ENCODE data around the gene CNMD.

DNA sequence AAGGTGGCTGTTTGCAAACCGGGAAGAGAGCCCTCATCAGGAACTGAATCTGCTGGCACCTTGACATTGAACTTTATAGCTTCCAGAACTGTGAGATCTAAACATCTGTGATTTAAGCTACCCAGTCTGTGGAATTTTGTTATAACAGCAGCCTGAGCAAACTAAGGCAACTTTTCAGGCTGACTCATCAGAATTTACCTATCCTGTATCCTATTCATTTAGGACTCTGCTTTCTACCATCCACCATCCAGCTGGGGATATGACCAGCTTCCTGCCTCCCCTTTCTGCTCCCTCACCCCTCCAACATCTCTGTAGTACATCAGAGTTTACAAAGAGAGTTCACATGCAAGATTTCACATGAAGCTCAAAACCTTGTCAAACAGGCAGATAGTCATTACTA is 11.1 kb upstream of the CNMD start:
- TF ChIP-seq, protein P1, sequence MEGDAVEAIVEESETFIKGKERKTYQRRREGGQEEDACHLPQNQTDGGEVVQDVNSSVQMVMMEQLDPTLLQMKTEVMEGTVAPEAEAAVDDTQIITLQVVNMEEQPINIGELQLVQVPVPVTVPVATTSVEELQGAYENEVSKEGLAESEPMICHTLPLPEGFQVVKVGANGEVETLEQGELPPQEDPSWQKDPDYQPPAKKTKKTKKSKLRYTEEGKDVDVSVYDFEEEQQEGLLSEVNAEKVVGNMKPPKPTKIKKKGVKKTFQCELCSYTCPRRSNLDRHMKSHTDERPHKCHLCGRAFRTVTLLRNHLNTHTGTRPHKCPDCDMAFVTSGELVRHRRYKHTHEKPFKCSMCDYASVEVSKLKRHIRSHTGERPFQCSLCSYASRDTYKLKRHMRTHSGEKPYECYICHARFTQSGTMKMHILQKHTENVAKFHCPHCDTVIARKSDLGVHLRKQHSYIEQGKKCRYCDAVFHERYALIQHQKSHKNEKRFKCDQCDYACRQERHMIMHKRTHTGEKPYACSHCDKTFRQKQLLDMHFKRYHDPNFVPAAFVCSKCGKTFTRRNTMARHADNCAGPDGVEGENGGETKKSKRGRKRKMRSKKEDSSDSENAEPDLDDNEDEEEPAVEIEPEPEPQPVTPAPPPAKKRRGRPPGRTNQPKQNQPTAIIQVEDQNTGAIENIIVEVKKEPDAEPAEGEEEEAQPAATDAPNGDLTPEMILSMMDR (IDR thresholded peaks at IDR 0.05): no peak
- TF ChIP-seq POLR2A (IDR thresholded peaks at IDR 0.05): no peak
